ENCODE data around the gene ATP6V0C. TPM values are rescaled to one million over a fixed set of nuclear protein-coding genes. Genes with fewer than 3 reads are reported as not detected.

Gene ATP6V0C
- total RNA-seq, 2 donors from 2014 or later = 103 to 146 TPM

GRCh38 chr16:2516391-2517240 lies 2.9 kb downstream of the ATP6V0C start:
- peaks cover 57 to 60% of the 10 kb centered on the region in 2 donors for H3K4me1 Mint-ChIP-seq (ENCODE audit: low read depth in 2 of 2)
- DNase-seq (ENCODE audit: low spot score) = no peak

GRCh38 chr16:2517954-2518605 lies 4.3 kb downstream of the ATP6V0C start:
- DNase-seq (ENCODE audit: low spot score) (no peak), ATAC-seq (no peak)
- Mint-ChIP-seq H3K4me3 (no peak overlapping the region), H3K36me3 (no peaks in the 10 kb centered on the region), H3K27me3 (no peaks in the 10 kb centered on the region), H3K9me3 (no peaks in the 10 kb centered on the region), H3K4me1 (ENCODE audit: low read depth in 2 of 2) (peaks cover 47% of the 10 kb centered on the region in 2 donors), H3K27ac (peak overlapping the region in 1 of 2 donors; percentile 85)

More at GRCh38 chr16:2516391-2517240, 2.9 kb downstream of the ATP6V0C start:
- ATAC-seq = no peak
- Mint-ChIP-seq H3K9me3 (no peaks in the 10 kb centered on the region), H3K4me3 (peak overlapping the region; percentile 85), H3K36me3 (no peaks in the 10 kb centered on the region), H3K27ac (peak overlapping the region; percentile 69 to 85), H3K27me3 (no peaks in the 10 kb centered on the region)

GRCh38 chr16:2518823-2519710 lies 5.3 kb downstream of the ATP6V0C start:
- DNase-seq (ENCODE audit: low spot score) = no peak
- H3K36me3 Mint-ChIP-seq = no peaks in the 10 kb centered on the region

GRCh38 chr16:2519711-2520080 lies 5.9 kb downstream of the ATP6V0C start:
- peaks cover 44 to 52% of the 10 kb centered on the region in 2 donors for H3K4me1 Mint-ChIP-seq (ENCODE audit: low read depth in 2 of 2)
- no peak for DNase-seq (ENCODE audit: low spot score)
- peak overlapping the region; percentile 43 to 81 for H3K27ac Mint-ChIP-seq
- no peaks in the 10 kb centered on the region for H3K9me3 Mint-ChIP-seq
- ATAC-seq = peak in 1 of 2 donors; percentile 1
- H3K4me3 Mint-ChIP-seq = peak overlapping the region; percentile 79
- H3K27me3 Mint-ChIP-seq = no peaks in the 10 kb centered on the region
- H3K36me3 Mint-ChIP-seq = no peaks in the 10 kb centered on the region

More at GRCh38 chr16:2518823-2519710, 5.3 kb downstream of the ATP6V0C start:
- Mint-ChIP-seq H3K4me3 (peak overlapping the region; percentile 79), H3K27me3 (no peaks in the 10 kb centered on the region), H3K4me1 (ENCODE audit: low read depth in 2 of 2) (peaks cover 44 to 49% of the 10 kb centered on the region in 2 donors), H3K27ac (peak overlapping the region; percentile 43 to 59), H3K9me3 (no peaks in the 10 kb centered on the region)
- no peak for ATAC-seq

- H3K27ac Mint-ChIP-seq = peak within 1 kb of the TSS; percentile 73 to 81
- peak within 1 kb of the TSS; percentile 79 for H3K4me3 Mint-ChIP-seq
- peaks cover 42 to 52% of the 10 kb centered on the region in 2 donors for H3K4me1 Mint-ChIP-seq (ENCODE audit: low read depth in 2 of 2)
- DNase-seq (ENCODE audit: low spot score) (peak; percentile 90), ATAC-seq (peak; percentile 86)
- no peaks in the 10 kb centered on the region for H3K36me3 Mint-ChIP-seq
- no peaks in the 10 kb centered on the region for H3K9me3 Mint-ChIP-seq
- H3K27me3 Mint-ChIP-seq = no peaks in the 10 kb centered on the region
Measured at GRCh38 chr16:2520097-2520783, 6.5 kb downstream of the ATP6V0C start, which contains the start of gene AMDHD2. Gene AMDHD2, plus strand, starts transcription at chr16:2520371. Its CDS starts 88 bp downstream, at chr16:2520459.

GRCh38 chr16:2520784-2521531 lies 7.2 kb downstream of the ATP6V0C start:
- Mint-ChIP-seq H3K36me3 (no peaks in the 10 kb centered on the region), H3K4me3 (peak overlapping the region; percentile 77), H3K27ac (peak overlapping the region; percentile 73 to 78), H3K9me3 (no peaks in the 10 kb centered on the region), H3K27me3 (no peaks in the 10 kb centered on the region), H3K4me1 (ENCODE audit: low read depth in 2 of 2) (peaks cover 35 to 45% of the 10 kb centered on the region in 2 donors)
- DNase-seq (ENCODE audit: low spot score) (peak; percentile 49), ATAC-seq (peak; percentile 37 to 60)

- no peaks in the 10 kb centered on the region for H3K9me3 Mint-ChIP-seq
- no peak overlapping the region for H3K4me3 Mint-ChIP-seq
- no peaks in the 10 kb centered on the region for H3K27me3 Mint-ChIP-seq
- H3K4me1 Mint-ChIP-seq (ENCODE audit: low read depth in 2 of 2) = peaks cover 19 to 28% of the 10 kb centered on the region in 2 donors
- ATAC-seq (no peak), DNase-seq (ENCODE audit: low spot score) (peak; percentile 37)
- no peaks in the 10 kb centered on the region for H3K36me3 Mint-ChIP-seq
- H3K27ac Mint-ChIP-seq = peak overlapping the region in 1 of 2 donors; percentile 26
Measured at GRCh38 chr16:2523801-2524231, 10.1 kb downstream of the ATP6V0C start.

GRCh38 chr16:2524339-2524938 lies 10.7 kb downstream of the ATP6V0C start:
- DNase-seq (ENCODE audit: low spot score) (peak; percentile 1), ATAC-seq (no peak)
- no peaks in the 10 kb centered on the region for H3K9me3 Mint-ChIP-seq
- no peak overlapping the region for H3K4me3 Mint-ChIP-seq
- no peaks in the 10 kb centered on the region for H3K36me3 Mint-ChIP-seq
- H3K27ac Mint-ChIP-seq = peak overlapping the region in 1 of 2 donors; percentile 26
- H3K4me1 Mint-ChIP-seq (ENCODE audit: low read depth in 2 of 2) = peaks cover 14 to 23% of the 10 kb centered on the region in 2 donors
- no peaks in the 10 kb centered on the region for H3K27me3 Mint-ChIP-seq

- no peak for ATAC-seq
- no peaks in the 10 kb centered on the region for H3K36me3 Mint-ChIP-seq
- no peaks in the 10 kb centered on the region for H3K27me3 Mint-ChIP-seq
- no peak overlapping the region for H3K4me3 Mint-ChIP-seq
- peaks cover 8 to 14% of the 10 kb centered on the region in 2 donors for H3K4me1 Mint-ChIP-seq (ENCODE audit: low read depth in 2 of 2)
- peak; percentile 42 for DNase-seq (ENCODE audit: low spot score)
- no peak overlapping the region for H3K27ac Mint-ChIP-seq
- H3K9me3 Mint-ChIP-seq = no peaks in the 10 kb centered on the region
Measured at GRCh38 chr16:2526135-2526534, 12.4 kb downstream of the ATP6V0C start.

GRCh38 chr16:2527071-2527783 lies 13.5 kb downstream of the ATP6V0C start:
- Mint-ChIP-seq H3K36me3 (no peaks in the 10 kb centered on the region), H3K27me3 (no peaks in the 10 kb centered on the region)

GRCh38 chr16:2527784-2528100 lies 14.0 kb downstream of the ATP6V0C start:
- Mint-ChIP-seq H3K4me3 (no peak overlapping the region), H3K27ac (no peak overlapping the region), H3K9me3 (no peaks in the 10 kb centered on the region), H3K36me3 (no peaks in the 10 kb centered on the region), H3K27me3 (no peaks in the 10 kb centered on the region), H3K4me1 (ENCODE audit: low read depth in 2 of 2) (peaks cover 13 to 22% of the 10 kb centered on the region in 2 donors)
- no peak for DNase-seq (ENCODE audit: low spot score)
- no peak for ATAC-seq

More at GRCh38 chr16:2527071-2527783, 13.5 kb downstream of the ATP6V0C start:
- Mint-ChIP-seq H3K4me3 (no peak overlapping the region), H3K27ac (no peak overlapping the region), H3K4me1 (ENCODE audit: low read depth in 2 of 2) (peaks cover 8 to 17% of the 10 kb centered on the region in 2 donors), H3K9me3 (no peaks in the 10 kb centered on the region)
- DNase-seq (ENCODE audit: low spot score) (peak; percentile 58), ATAC-seq (no peak)
